HG03439 (cell line): ENCODE measurements around the gene RPS27L.

Source experiments
- ATAC-seq: cut with Tn5 transposase; IDR thresholded peaks from one replicate; pipeline ENCODE4 v1.9.1; 2021; ENCODE audit warnings: mild to moderate bottlenecking, moderate library complexity; ENCODE audit not compliant: unreplicated experiment

The RPS27L gene

GRCh38 chr15:63157118-63157843 is at the start of gene RPS27L:
Gene RPS27L, minus strand, starts transcription at chr15:63157477. Its CDS starts 72 bp downstream, at chr15:63157405.
- peak; percentile 88 for ATAC-seq

GRCh38 chr15:63206079-63206478 is 48.8 kb upstream of the RPS27L start:
- no peak for ATAC-seq

GRCh38 chr15:63203451-63204090 is 46.3 kb upstream of the RPS27L start:
- no peak for ATAC-seq

- ATAC-seq: no peak
Observed at GRCh38 chr15:63202861-63203260, 45.6 kb upstream of the RPS27L start.

- no peak for ATAC-seq
Observed at GRCh38 chr15:63200464-63201249, 43.4 kb upstream of the RPS27L start.

- no peak for ATAC-seq
Observed at GRCh38 chr15:63198371-63199250, 41.3 kb upstream of the RPS27L start.

GRCh38 chr15:63197626-63198025 is 40.3 kb upstream of the RPS27L start:
- no peak for ATAC-seq

GRCh38 chr15:63196842-63197241 is 39.6 kb upstream of the RPS27L start:
- ATAC-seq: no peak

GRCh38 chr15:63195569-63196015 is 38.3 kb upstream of the RPS27L start:
- ATAC-seq: no peak

GRCh38 chr15:63194880-63195568 is 37.7 kb upstream of the RPS27L start:
- ATAC-seq: no peak

GRCh38 chr15:63194302-63194701 is 37.0 kb upstream of the RPS27L start:
- ATAC-seq: no peak

- ATAC-seq: no peak
Observed at GRCh38 chr15:63192619-63193206, 35.4 kb upstream of the RPS27L start.

GRCh38 chr15:63191895-63192618 is 34.8 kb upstream of the RPS27L start:
- peak; percentile 38 for ATAC-seq

- no peak for ATAC-seq
Observed at GRCh38 chr15:63190769-63191649, 33.7 kb upstream of the RPS27L start.

GRCh38 chr15:63189941-63190768 is 32.9 kb upstream of the RPS27L start:
- no peak for ATAC-seq

- peak; percentile 68 for ATAC-seq
Observed at GRCh38 chr15:63188926-63189871, 31.9 kb upstream of the RPS27L start, which contains the start of gene RAB8B. Gene RAB8B, plus strand, starts transcription at chr15:63189606. Its CDS starts 19 bp downstream, at chr15:63189625.
